Hepatocyte (in vitro differentiated cells): ENCODE results near the gene SBK2.

Experiments
- CTCF ChIP-seq: fragments of 200-600 bp; sonication (generic); IDR thresholded peaks from 2 replicates; pipeline ENCODE4 v1.5.1; 2016; ENCODE audit warnings: antibody characterized with exemption, mild to moderate bottlenecking; ENCODE audit not compliant: poor library complexity
- EZH2 ChIP-seq: fragments of 200-600 bp; sonication (generic); IDR thresholded peaks from 2 replicates; pipeline ENCODE4 v1.6.1; 2016; ENCODE audit warnings: antibody characterized with exemption, mild to moderate bottlenecking, borderline replicate concordance

DNA sequence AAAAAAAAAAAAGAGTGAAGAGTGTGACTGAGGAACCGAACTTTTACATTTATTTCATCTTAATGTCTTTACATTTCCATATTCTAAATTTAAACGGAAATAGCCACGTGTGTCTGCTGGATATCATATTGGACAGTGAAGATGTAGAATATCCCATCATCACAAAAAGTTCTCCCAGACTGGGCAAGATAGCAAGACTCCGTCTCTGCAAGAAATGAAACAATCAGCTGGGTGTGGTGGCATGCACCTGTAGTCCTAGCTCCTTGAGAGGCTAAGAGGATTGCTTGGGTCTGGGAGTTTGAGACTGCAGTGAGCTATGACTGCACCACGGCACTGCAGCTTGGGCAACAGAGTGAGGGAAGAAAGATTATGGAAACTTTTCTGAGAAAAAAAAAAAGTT, 39.8 kb upstream of the SBK2 start:
- TF ChIP-seq CTCF (no peak), EZH2 (no peak)
